GM11168 (cell line): ENCODE measurements around the gene BIRC6.
"Not testable (repeated sequence)": the region's sequence is repeated elsewhere in the genome, so short reads cannot be mapped to it uniquely, and the experiment has no call there.

Experiments
- in situ Hi-C: fragments of 300-500 bp; cut with MboI; formaldehyde crosslinking; loops from one replicate; pipeline ENCODE4 v1.12.0; 2022; ENCODE audit warnings: low sequenced_read_pairs; ENCODE audit not compliant: unreplicated experiment

BIRC6 gene

DNA sequence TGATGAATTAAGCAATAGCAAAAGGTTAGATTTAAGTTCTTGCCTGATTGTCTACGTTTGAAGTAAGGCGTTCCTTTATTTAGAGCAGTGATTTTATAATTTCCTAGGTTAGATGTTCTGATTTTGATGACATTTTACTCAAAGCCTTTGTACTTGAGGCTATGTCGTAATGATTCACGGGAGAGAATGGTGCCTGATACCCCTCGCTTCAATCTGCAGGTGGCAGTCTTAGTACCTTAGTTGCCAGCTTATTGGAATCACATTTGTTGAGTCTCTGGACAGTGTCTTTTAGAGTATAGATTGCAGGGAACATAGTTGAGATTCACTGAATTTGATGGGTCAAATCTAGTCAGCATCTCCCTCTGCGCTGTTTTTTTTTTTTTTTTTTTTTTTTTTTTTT is 89.5 kb downstream of the BIRC6 start:
- in situ Hi-C loops: no loop called here

DNA sequence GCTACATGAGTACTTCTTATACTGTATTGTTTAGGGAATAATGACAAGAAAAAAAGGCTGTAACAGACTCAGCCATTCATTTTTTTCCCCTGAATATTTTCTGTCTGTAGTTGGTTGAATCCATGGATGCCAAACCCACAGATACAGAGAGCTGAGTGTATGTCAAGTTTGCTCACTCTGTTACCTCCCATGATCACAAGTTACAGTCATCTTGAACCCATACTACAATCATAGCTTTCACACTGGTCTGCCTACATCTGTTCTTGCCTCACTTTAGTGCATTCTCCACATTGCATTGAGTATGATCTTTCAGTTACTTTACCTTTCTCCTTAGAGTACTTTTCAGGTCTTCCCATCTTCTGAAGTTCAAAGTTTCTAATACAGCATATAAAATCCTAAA is 94.0 kb downstream of the BIRC6 start:
- in situ Hi-C loops: no loop called here

DNA sequence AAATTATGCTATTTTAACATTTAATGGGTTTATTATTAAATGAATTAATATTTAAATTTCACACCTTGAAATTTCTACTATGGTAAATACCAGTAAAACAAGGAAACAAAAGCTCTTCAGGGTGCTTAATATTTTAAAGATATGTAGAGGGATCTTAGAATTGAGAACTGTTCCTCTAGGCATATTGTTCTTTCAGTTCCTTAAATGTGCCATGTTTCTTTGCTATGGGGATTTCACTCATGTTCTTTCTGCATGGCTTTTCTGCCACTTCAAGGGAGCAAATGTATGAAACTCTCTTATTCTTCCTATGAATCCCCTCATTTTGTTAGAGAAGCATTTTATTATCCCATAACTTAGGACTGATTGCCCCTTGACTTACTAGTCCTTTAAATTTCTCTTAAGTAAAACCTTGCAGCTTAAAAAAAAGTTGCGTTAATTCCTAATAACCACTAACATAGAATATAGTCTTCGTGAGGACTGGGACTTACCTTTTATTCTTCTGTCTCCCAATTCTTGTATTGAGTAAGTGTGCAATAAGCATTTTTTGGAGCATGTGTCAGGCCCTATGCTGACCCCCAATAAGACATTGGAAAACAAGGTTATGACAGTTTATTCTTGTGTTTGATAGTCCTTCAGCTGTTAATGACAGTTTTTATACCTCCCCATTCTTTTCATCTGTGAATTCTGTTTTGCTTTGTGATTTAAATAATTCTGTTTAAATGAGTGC is 95.7 kb downstream of the BIRC6 start:
- in situ Hi-C loops: no loop called here

DNA sequence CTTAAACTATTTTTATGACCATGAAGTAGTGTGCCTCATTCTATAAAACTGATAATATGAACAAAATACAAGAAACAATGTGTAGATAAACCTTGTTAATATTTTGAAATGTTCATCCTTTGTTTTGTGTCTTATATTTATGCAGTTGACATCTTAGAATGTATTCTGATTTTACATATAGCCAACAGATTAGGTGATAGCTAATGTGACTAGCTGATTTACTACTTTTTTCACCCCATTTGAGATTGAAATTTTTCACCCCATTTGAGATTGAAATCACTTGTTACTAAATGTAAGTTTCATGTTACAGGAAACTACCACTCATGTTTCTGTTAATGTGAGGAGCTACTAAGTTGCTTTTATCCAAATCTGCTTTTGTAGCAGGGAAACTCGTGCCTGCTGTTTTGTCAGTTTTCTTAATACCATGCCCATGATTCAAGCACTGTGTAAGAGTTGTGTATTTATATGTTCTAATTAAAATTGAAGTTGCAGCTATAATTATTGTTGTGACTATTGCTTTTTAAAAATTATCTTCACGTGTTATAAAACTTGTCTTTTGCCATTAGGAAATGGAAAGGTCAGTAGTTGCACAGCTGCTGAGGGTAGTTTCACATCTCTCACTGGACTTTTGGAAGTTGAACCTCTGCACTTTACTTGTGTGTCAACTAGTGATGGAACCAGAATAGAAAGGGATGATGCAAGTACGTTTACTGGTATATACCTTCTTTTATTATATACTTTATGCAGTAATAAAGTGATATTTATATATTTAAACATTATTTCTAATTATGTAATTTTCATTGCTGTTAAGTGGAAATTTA is 96.6 kb downstream of the BIRC6 start:
- in situ Hi-C loops: no loop called here

DNA sequence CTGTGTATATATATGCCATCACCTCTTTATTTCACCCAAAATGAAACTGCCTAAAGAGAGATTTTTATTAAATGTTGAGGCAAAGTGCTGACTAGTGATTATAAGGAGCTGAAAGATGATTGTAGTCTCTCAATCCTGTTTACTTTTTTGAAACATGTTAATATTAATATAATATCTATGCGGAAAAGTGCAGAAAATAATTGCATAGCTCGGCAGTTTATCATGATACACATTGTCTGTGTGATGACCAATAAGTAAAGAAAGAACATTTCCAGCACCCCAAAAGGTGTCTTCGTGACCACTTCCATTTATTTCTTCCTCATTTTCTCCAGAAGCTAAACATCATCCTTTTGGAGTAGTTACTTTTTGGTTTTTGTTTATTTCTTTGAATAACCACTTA is 99.0 kb downstream of the BIRC6 start:
- in situ Hi-C loops: no loop called here

DNA sequence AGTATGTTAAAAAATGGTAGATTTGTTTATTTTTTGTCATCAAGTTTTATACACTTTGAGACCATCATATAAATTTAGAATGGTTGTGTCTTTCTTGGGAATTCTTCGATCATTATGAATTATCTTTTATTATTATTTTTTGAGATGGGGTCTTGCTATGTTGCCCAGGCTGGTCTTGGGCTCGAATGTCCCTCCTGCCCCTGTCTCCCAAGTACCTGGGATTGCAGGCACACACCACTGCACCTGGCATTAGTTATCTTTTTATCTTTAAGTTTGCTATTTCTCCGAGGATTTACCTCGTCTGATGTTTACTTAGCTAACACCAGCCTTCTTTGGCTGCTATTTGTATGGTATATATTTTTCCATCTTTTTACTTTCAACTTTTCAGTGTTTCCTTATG is 100.0 kb downstream of the BIRC6 start:
- in situ Hi-C loops: no loop called here

DNA sequence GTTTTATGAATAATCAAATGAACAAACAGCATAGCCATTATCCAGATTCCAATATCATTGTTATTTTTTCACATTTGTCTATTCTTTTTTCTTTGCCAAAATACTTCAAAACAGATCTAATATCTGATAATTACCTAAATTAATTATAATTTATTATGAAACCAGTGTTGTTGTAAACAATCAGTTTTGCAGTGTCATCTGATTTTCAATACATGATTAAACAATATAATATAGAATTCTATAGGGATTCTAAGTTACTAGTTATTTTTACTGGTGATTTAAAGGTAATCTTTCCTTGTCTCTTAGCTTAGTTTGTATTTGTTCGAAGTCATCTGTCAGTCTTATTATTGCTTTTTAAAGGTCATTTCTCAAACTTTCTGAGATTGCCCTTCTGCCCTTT is 101.0 kb downstream of the BIRC6 start:
- in situ Hi-C loops: no loop called here

DNA sequence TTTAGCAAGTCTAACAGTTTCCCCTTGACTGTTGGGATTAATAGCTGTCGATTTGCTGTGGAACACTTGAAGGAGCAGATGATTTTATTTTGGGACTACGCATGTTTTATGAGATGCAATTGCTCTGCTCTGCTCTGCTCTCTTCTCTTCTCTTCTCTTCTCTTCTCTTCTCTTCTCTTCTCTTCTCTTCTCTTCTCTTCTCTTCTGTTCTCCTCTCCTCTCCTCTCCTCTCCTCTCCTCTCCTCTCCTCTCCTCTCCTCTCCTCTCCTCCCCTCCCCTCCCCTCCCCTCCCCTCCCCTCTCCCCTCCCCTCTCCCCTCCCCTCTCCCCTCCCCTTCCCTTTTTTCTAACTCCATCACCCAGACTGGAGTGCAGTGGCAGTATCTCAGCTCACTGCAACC is 104.0 kb downstream of the BIRC6 start:
- in situ Hi-C loops: not testable (repeated sequence)

DNA sequence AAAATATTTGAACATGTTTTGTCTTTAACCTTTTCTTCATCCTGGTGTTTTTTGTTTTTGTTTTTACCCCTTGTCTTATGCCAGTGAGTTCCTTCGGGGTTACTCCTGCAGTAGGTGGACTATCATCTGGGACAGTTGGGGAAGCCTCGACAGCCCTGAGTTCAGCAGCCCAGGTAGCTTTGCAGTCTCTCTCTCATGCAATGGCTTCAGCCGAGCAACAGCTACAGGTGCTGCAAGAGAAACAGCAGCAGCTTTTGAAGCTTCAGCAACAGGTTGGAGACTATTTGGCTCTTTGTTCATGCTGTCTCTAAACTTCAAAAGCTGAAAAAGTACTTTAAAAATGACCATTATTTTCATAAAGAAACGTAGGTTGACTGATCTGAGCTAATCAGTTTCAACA is 106.3 kb downstream of the BIRC6 start:
- in situ Hi-C loops: no loop called here

DNA sequence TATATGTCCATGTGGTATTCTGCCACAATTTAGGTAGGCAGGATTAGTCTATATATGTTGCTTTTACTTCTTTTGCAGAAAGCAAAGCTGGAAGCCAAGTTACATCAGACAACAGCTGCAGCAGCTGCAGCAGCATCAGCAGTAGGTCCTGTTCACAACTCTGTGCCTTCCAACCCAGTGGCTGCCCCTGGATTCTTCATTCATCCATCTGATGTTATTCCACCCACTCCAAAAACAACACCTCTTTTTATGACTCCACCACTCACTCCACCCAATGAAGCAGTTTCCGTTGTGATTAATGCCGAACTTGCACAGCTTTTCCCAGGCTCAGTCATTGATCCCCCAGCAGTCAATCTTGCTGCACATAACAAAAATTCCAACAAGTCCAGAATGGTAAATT is 107.6 kb downstream of the BIRC6 start:
- in situ Hi-C loops: no loop called here

DNA sequence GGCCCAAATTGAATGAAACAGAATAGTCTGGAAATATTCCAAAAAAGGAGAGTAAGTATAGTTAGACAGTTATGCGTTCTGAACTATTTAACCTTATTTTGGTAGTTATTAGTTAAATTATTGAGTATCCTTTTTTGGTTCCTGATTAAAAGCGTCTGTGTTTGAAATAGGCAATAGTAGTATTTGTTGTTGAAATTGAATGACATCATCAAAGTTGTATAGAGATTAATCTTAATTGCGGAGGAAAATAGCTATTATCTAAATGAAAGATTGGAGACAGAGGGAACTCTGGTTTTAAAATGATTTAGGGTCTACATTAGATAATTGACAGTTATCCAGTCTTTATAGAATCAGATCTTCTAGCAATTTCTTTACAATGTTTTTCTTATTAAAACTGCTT is 115.8 kb downstream of the BIRC6 start:
- in situ Hi-C loops: no loop called here

DNA sequence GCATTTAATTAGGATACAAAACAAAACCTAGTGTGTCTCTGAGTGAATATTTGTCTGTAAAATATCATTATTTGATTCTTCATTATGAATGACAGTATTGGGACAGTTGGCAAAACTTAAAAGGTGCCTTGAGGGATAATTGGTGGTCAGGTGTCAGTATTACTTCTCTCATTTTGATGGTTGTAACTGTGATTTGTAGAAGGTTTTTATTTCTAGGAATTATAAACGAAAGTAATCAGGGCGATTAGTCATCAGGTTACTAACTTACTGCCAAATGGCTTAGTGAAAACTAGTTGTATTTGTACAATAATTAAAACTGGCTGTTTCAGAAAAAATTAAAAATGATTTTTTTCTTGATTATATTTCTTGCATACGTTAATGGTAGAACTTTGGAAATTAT is 117.6 kb downstream of the BIRC6 start:
- in situ Hi-C loops: no loop called here

DNA sequence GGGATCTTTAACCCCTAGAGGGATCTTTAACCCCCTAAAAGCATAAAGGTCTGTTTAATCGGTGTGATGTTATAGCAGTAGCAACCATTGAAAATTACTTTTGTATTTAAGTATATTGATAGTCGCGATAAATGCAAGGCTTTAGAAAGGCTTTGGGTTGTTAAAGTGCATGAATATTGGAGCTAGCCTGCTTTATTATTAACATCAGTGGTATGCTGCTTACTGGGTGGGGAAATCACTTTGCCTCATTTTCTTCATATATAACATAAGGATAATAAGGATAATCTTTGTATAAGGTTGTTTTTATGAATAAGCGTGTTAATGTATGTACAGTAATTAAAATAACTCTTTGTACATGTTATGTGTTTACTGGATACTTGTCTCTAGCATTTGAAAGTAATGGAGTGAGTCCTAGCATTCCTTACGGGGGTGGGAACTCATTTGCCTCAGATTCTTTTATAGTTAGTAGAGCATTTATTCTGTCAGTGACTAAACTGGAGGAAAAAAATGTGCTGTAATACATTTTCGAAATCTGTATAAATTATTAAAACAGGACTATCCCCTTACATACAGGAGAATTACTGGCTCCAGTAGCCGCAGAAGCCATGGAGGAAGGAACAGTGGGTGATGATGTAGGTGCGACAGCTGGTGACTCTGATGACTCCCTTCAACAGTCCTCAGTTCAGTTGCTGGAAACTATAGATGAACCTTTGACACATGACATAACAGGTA is 122.2 kb downstream of the BIRC6 start:
- in situ Hi-C loops: no loop called here

DNA sequence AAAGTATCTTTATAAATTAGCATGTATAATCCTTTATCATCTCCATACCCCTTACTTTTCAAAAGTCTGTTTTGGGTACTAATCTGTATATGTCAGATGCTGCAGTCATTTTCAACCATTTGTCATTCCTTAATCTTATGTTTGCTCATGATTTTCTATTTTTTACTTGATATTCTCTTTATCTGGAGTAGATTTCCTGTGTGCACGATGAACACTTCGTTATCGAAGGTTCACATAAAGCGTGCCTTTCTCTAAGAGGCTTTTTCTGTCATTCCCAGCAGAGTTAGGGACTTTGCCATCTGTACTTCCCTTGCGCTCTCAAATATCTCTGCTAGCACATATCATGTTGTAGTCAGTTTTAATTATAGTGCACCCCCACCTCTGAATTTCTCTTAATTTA is 123.2 kb downstream of the BIRC6 start:
- in situ Hi-C loops: no loop called here

DNA sequence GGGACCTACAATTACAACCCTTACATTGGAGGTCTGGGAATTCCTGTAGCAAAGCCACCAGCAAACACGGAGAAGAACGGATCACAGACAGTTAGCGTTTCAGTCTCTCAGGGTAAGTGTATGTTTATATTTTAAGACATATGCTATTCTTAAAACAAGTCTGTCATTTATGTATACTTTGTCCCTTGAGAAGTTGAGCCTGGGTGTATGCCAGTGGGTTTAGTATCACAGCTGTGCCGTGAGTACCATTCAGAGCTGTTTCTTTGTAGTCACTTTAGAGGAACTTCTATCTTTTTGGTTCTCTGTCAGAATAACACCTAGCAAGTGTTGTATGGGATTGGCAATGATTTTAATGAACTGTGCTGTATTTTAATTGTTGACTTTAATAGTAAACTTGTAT is 125.6 kb downstream of the BIRC6 start:
- in situ Hi-C loops: no loop called here

DNA sequence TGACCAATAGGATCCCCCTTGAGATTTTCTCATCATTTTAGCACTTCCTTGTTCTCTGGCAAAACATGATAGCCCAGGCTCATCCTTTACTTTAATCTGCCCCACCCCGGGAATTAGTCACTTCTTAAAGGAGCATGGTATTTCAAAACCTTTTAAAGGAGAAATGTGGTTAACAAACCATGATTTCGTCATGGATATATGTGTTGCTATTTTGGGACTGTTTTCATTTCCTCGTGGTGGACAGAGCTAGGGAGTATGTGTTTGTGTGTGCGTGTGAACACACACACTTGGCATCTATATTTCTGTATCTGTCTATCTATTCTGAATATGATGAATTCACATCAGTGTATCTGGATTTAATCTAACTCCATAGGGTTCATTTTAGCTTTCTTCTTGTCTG is 128.1 kb downstream of the BIRC6 start:
- in situ Hi-C loops: no loop called here

DNA sequence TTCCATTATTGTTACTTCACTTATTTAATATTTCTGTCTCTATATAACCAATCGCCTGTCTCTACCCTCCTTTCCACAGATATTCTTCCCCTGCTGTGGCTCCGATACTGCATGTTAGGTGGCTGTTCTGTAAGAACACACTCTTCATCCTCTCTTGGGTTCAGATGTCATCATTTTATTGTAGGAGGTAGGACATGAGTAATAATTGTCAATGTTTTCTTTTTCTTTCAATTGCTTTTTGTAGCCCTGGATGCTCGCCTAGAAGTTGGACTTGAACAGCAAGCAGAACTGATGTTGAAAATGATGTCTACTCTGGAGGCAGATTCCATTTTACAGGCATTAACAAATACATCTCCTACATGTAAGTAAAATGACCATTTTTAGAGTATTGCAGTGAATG is 128.6 kb downstream of the BIRC6 start:
- in situ Hi-C loops: no loop called here

DNA sequence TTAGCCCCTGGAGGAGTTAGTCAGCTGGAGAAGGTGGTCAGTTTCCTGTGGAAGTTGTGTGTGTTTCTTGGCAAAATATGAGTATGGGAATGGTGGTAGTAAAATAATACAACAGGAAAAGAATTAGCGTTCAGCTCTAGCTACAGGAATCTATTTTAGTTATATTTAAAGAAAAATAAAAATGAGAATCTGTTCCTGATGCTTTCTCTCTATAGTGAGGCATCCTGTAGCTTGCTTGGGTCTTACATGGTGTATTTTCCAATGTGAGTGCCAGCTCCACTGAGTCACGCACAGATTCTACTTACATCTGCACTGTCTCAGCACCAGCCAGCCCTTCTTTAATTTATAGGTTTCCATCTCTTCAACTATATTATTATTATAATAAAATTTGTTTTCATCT is 132.2 kb downstream of the BIRC6 start:
- in situ Hi-C loops: no loop called here

DNA sequence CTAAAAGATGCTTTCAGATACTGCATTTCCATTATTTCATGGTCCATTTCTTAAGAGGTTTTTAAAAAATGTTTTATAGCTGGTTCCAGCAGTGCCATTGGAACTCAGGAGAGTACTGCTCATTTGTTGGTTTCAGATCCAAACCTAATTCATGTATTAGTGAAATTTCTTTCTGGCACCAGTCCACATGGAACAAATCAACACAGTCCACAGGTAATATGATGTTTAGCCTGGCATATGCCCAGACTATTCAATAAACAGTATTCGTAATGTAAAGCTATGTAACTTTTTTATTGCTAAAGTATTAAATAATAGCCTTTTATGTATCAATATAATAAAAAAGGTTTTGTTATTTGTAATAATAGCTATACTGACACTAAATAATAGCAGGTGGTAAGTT is 134.5 kb downstream of the BIRC6 start:
- in situ Hi-C loops: no loop called here

DNA sequence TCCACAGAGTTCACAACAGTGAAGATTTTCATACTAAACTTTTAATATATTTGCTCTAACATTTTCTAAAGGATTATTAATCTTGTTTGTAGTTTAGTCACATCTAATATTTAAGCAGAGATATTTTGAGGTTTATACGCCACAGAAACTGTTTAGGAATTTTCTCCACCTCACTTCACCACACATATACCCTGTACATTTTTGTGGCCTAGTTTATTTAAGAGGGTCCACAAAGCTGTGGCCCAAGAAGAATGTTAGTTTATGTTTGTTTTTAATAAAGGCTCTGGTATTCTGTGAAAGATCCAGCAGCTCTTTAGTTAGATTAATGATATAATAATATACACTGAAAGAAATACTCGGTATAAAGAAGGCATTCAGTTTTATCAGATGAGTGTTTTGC is 138.3 kb downstream of the BIRC6 start:
- in situ Hi-C loops: no loop called here

DNA sequence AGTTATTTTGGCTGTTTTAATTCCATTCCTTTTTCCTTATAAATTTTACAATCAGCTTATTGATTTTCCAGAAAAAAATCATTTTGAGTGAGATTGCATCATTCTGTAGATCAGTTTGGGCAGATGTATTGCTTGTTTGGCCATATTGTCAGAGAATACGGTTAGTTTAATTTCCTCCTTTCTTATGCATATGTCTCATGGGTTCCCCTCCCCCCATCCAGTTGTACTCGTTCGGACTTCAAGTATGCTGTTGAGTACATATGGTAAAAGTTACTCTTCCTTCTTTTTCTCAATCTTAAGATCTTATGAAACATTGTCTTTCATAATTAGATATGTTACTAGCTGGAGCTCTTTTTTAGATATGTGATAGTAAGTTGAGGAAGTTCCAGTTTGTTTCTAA is 139.8 kb downstream of the BIRC6 start:
- in situ Hi-C loops: no loop called here
